Panc1 (cell line): Measurements from ENCODE around the gene TMEM154. TPM values are rescaled to one million over a fixed set of nuclear protein-coding genes. Genes with fewer than 3 reads are reported as not detected.

Experiments used
- ATAC-seq: fragments of 200-7000 bp; cut with Tn5 transposase; 2 replicates; pipeline ENCODE4 v1.9.1; 2020; ENCODE audit warnings: mild to moderate bottlenecking, moderate library complexity
- BruUV-seq: library from RNA; stranded (reverse); fragments of 400-500 nt; replicated peaks from 2 replicates; lab custom pipeline; 2021; lab: Mats Ljungman, UMichigan
- CTCF ChIA-PET: fragments of 300-600 bp; sonication (Branson Sonifier 250); formaldehyde crosslinking; loops from one replicate; lab custom pipeline; 2022; ENCODE audit warnings: antibody characterized with exemption; lab: Charles Lee
- POLR2A ChIA-PET: fragments of 300-600 bp; sonication (Branson Sonifier 250); formaldehyde crosslinking; loops from one replicate; lab custom pipeline; 2022; ENCODE audit warnings: antibody characterized with exemption; lab: Charles Lee
- DNase-seq: peaks from one replicate; pipeline ENCODE4 v3.0.0-alpha.2; 2010; ENCODE audit warnings: low read depth, low spot score
- H3K27ac ChIP-seq: 2 replicates; pipeline ENCODE4 v1.5.1; 2011; ENCODE audit warnings: mild to moderate bottlenecking, low read length, inconsistent platforms
- H3K27me3 ChIP-seq: fragments of 200-500 bp; sonication (Bioruptor generic); 2 replicates; pipeline ENCODE4 v1.6.0; 2014; ENCODE audit warnings: low read length, inconsistent platforms; ENCODE audit not compliant: control insufficient read depth, insufficient read depth
- H3K36me3 ChIP-seq: fragments of 200-500 bp; sonication (Bioruptor generic); 2 replicates; pipeline ENCODE4 v1.5.1; 2014; ENCODE audit warnings: inconsistent platforms, mild to moderate bottlenecking, low read length, moderate library complexity; ENCODE audit not compliant: control insufficient read depth, insufficient read depth
- H3K4me1 ChIP-seq: 2 replicates; pipeline ENCODE4 v1.5.1; 2011; ENCODE audit warnings: inconsistent platforms, mild to moderate bottlenecking, low read length, moderate library complexity; ENCODE audit not compliant: control insufficient read depth, insufficient read depth
- H3K4me3 ChIP-seq, 2 experiments: 2 replicates each; pipeline ENCODE4 v1.5.1; 2011 to 2012; ENCODE audit warnings: low read depth in 2 of 2, low read length in 2 of 2, mild to moderate bottlenecking in 2 of 2, inconsistent platforms in 1 of 2, moderate library complexity in 1 of 2
- H3K9me3 ChIP-seq: fragments of 200-500 bp; sonication (Bioruptor generic); 2 replicates; pipeline ENCODE4 v1.5.1; 2014; ENCODE audit warnings: low read depth, mild to moderate bottlenecking, inconsistent platforms, low read length, moderate library complexity; ENCODE audit not compliant: control insufficient read depth, insufficient read depth
- POLR2AphosphoS5 ChIP-seq: IDR thresholded peaks from 2 replicates; pipeline ENCODE4 v1.6.1; 2012; ENCODE audit warnings: mild to moderate bottlenecking, low read depth, low read length, moderate library complexity
- SIN3A ChIP-seq: IDR thresholded peaks from 2 replicates; pipeline ENCODE4 v1.6.1; 2012; ENCODE audit warnings: low read depth, mild to moderate bottlenecking, low read length, moderate library complexity, borderline replicate concordance; ENCODE audit not compliant: insufficient read depth
- TCF7L2 ChIP-seq: IDR thresholded peaks from 2 replicates; pipeline ENCODE4 v1.6.1; 2011; ENCODE audit warnings: mild to moderate bottlenecking, low read depth, low read length, inconsistent platforms
- in situ Hi-C: cut with HindIII; loops from 2 replicates; pipeline ENCODE4 v1.10.0; 2016; ENCODE audit warnings: low sequenced_read_pairs, low pct_unique_long_range_greater_than_20kb
- intact Hi-C: fragments of 100-400 bp; cut with micrococcal nuclease; formaldehyde crosslinking; loops from one replicate; pipeline ENCODE4 v1.10.0; 2022; ENCODE audit not compliant: unreplicated experiment
- total RNA-seq: library from RNA; stranded (reverse); gene quantifications from one replicate; pipeline ENCODE4 v1.2.1, GENCODE V29; 2021; ENCODE audit not compliant: unreplicated experiment
- TF ChIP-seq, protein P1 (sequence below), 2 experiments: IDR thresholded peaks; 2 replicates each; pipeline ENCODE4 v1.6.1; 2011 to 2012; ENCODE audit warnings: low read depth in 2 of 2, control low read depth in 1 of 2, low read length in 1 of 2, mild to moderate bottlenecking in 1 of 2, moderate library complexity in 1 of 2; ENCODE audit not compliant: insufficient read depth in 1 of 2
- TF ChIP-seq, protein P2 (sequence below): fragments of 450-650 bp; IDR thresholded peaks from 2 replicates; pipeline ENCODE4 v1.5.1; 2017; ENCODE audit warnings: mild to moderate bottlenecking

Gene TMEM154
- total RNA-seq, 1 experiment from 2014 or later = 0.15 TPM

DNA sequence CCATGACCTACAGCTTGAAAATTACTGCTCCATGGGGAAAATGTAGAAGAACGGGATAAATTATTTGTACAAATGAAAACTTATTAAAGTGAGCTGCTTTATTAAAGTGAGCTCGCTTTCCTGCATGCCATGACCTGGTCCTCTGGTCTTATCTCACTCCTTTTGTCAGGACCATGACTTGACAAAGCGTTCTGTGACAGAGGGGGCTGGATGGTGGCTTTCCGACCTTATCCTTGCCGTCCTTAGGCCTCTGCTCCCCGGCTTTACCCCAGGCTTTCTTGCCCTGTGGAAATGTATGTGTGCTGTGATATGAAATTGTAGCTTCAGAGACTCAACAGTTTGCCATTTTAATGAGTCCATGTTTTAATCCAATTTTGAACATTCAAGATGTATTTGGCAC lies 99.9 kb downstream of the TMEM154 start:
- ChIA-PET POLR2A (no interaction called here), CTCF (no interaction called here)
- TF ChIP-seq, protein P1, sequence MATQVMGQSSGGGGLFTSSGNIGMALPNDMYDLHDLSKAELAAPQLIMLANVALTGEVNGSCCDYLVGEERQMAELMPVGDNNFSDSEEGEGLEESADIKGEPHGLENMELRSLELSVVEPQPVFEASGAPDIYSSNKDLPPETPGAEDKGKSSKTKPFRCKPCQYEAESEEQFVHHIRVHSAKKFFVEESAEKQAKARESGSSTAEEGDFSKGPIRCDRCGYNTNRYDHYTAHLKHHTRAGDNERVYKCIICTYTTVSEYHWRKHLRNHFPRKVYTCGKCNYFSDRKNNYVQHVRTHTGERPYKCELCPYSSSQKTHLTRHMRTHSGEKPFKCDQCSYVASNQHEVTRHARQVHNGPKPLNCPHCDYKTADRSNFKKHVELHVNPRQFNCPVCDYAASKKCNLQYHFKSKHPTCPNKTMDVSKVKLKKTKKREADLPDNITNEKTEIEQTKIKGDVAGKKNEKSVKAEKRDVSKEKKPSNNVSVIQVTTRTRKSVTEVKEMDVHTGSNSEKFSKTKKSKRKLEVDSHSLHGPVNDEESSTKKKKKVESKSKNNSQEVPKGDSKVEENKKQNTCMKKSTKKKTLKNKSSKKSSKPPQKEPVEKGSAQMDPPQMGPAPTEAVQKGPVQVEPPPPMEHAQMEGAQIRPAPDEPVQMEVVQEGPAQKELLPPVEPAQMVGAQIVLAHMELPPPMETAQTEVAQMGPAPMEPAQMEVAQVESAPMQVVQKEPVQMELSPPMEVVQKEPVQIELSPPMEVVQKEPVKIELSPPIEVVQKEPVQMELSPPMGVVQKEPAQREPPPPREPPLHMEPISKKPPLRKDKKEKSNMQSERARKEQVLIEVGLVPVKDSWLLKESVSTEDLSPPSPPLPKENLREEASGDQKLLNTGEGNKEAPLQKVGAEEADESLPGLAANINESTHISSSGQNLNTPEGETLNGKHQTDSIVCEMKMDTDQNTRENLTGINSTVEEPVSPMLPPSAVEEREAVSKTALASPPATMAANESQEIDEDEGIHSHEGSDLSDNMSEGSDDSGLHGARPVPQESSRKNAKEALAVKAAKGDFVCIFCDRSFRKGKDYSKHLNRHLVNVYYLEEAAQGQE (IDR thresholded peaks at IDR 0.05; ENCODE audit: insufficient read depth in 1 of 2, low read depth in 2 of 2, low read length in 1 of 2) = no peak
- no peak for TF ChIP-seq SIN3A
- TF ChIP-seq, protein P2, sequence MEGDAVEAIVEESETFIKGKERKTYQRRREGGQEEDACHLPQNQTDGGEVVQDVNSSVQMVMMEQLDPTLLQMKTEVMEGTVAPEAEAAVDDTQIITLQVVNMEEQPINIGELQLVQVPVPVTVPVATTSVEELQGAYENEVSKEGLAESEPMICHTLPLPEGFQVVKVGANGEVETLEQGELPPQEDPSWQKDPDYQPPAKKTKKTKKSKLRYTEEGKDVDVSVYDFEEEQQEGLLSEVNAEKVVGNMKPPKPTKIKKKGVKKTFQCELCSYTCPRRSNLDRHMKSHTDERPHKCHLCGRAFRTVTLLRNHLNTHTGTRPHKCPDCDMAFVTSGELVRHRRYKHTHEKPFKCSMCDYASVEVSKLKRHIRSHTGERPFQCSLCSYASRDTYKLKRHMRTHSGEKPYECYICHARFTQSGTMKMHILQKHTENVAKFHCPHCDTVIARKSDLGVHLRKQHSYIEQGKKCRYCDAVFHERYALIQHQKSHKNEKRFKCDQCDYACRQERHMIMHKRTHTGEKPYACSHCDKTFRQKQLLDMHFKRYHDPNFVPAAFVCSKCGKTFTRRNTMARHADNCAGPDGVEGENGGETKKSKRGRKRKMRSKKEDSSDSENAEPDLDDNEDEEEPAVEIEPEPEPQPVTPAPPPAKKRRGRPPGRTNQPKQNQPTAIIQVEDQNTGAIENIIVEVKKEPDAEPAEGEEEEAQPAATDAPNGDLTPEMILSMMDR = no peak
- TF ChIP-seq TCF7L2 = no peak
- TF ChIP-seq POLR2AphosphoS5 = no peak
- no peak overlapping the region for H3K27ac ChIP-seq
- in situ Hi-C loops = no loop called here
- intact Hi-C loops = no loop called here
- no peaks in the 10 kb centered on the region for H3K36me3 ChIP-seq
- H3K4me1 ChIP-seq = no peaks in the 10 kb centered on the region
- ATAC-seq (no peak), DNase-seq (no peak)
- no peaks in the 10 kb centered on the region for H3K27me3 ChIP-seq
- no TSS peak for BruUV-seq
- no peaks in the 10 kb centered on the region for H3K9me3 ChIP-seq
- H3K4me3 ChIP-seq = no peak overlapping the region

DNA sequence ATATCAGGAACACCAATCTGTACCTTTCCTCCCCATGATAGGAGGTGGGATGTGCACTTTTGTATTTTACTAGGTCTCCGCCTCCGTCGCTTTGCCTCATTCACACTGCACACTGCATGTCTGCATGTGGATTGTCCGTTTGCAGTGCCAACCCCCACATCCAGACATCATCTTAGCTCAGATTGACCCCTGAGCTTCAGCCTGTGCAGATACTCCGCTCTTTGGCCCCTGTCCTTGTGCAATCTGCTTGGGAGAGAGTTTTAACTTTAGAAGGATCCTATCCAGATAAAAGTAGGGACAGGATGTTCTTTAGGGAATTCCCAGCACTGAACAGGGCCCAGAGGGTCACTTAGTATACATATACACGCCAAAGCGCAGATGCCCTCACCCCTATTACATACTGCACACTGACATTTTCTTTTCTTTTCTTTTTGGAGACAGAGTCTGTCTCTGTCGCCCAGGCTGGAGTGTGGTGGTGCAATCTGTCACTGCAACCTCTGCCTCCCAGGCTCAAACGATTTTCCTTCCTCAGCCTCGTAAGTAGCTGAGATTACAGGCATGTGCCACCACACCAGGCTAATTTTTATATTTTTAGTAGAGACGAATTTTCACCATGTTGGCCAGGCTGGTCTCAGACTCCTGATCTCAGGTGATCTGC lies 100.6 kb downstream of the TMEM154 start:
- DNase-seq = no peak
- ChIA-PET CTCF (no interaction called here), POLR2A (no interaction called here)
- H3K4me1 ChIP-seq = no peaks in the 10 kb centered on the region
- ATAC-seq = no peak
- in situ Hi-C loops (no loop called here), intact Hi-C loops (no loop called here)
- no peaks in the 10 kb centered on the region for H3K27me3 ChIP-seq
- no peaks in the 10 kb centered on the region for H3K9me3 ChIP-seq
- no TSS peak for BruUV-seq
- TF ChIP-seq SIN3A (no peak), POLR2AphosphoS5 (no peak), TCF7L2 (no peak)
- TF ChIP-seq, protein P2 = no peak
- TF ChIP-seq, protein P1 (IDR thresholded peaks at IDR 0.05; ENCODE audit: insufficient read depth in 1 of 2, low read depth in 2 of 2, low read length in 1 of 2) = no peak
- no peak overlapping the region for H3K27ac ChIP-seq
- no peaks in the 10 kb centered on the region for H3K36me3 ChIP-seq
- H3K4me3 ChIP-seq = no peak overlapping the region
